Osteoblast (primary cell): ENCODE measurements around the gene RABIF. TPM values are rescaled to one million over a fixed set of nuclear protein-coding genes. Genes with fewer than 3 reads are reported as not detected.
"Not testable (repeated sequence)": the region's sequence is repeated elsewhere in the genome, so short reads cannot be mapped to it uniquely, and the experiment has no call there.

Source experiments
- DNase-seq: peaks from one replicate; pipeline ENCODE4 v3.0.0; 2011; ENCODE audit warnings: low spot score, mixed read lengths; ENCODE audit not compliant: insufficient read length; ENCODE audit errors: missing footprints
- H2AFZ ChIP-seq: 2 replicates; pipeline ENCODE4 v1.6.0; 2011; ENCODE audit warnings: mild to moderate bottlenecking, low read length
- H3K27ac ChIP-seq: 2 replicates; pipeline ENCODE4 v1.5.1; 2011; ENCODE audit warnings: mild to moderate bottlenecking, low read depth, low read length, moderate library complexity
- H3K27me3 ChIP-seq: 2 replicates; pipeline ENCODE4 v1.6.0; 2012; ENCODE audit warnings: mild to moderate bottlenecking, control low read depth, inconsistent platforms, low read length, moderate library complexity; ENCODE audit not compliant: insufficient read depth
- H3K36me3 ChIP-seq: 2 replicates; pipeline ENCODE4 v1.5.1; 2011; ENCODE audit warnings: mild to moderate bottlenecking, low read length, control low read depth, moderate library complexity; ENCODE audit not compliant: insufficient read depth
- H3K4me1 ChIP-seq: 2 replicates; pipeline ENCODE4 v1.5.1; 2011; ENCODE audit warnings: mild to moderate bottlenecking, low read length, control low read depth, moderate library complexity; ENCODE audit not compliant: insufficient read depth
- H3K4me2 ChIP-seq: 2 replicates; pipeline ENCODE4 v1.6.0; 2011; ENCODE audit warnings: mild to moderate bottlenecking, low read length; ENCODE audit not compliant: insufficient read depth
- H3K4me3 ChIP-seq: fragments of 200-600 bp; sonication (generic); 3 replicates; pipeline ENCODE4 v1.5.1; 2012; ENCODE audit warnings: mild to moderate bottlenecking, low read length, inconsistent platforms; ENCODE audit not compliant: insufficient read depth
- H3K79me2 ChIP-seq: 2 replicates; pipeline ENCODE4 v1.6.0; 2012; ENCODE audit warnings: mild to moderate bottlenecking, low read length, control low read depth, inconsistent platforms; ENCODE audit not compliant: insufficient read depth
- H3K9me3 ChIP-seq: 2 replicates; pipeline ENCODE4 v1.5.1; 2011; ENCODE audit warnings: low read depth, low read length, control low read depth
- H4K20me1 ChIP-seq: 2 replicates; pipeline ENCODE4 v1.6.0; 2012; ENCODE audit warnings: mild to moderate bottlenecking, low read length, control low read depth; ENCODE audit not compliant: insufficient read depth
- CTCF ChIP-seq: IDR thresholded peaks from 2 replicates; pipeline ENCODE4 v1.5.1; 2011; ENCODE audit warnings: mild to moderate bottlenecking, low read depth, low read length, moderate library complexity; ENCODE audit errors: extremely low read depth
- total RNA-seq: library from RNA; depleted of rRNA; stranded (reverse); fragments of >200 nt; gene quantifications from 2 replicates; pipeline ENCODE4 v1.2.3, GENCODE V29; 2012

RABIF gene
- total RNA-seq: 7.2 and 8.0 TPM in 2 replicates

- no peak for TF ChIP-seq CTCF
- peaks cover 31% of the 10 kb centered on the region for H3K36me3 ChIP-seq
- peaks cover 33% of the 10 kb centered on the region for H3K79me2 ChIP-seq
- no peaks in the 10 kb centered on the region for H3K27me3 ChIP-seq
- peak within 1 kb of the TSS; percentile 82 for H2AFZ ChIP-seq
- no peaks in the 10 kb centered on the region for H3K9me3 ChIP-seq
- peaks cover 9% of the 10 kb centered on the region for H3K4me1 ChIP-seq
- peak within 1 kb of the TSS; percentile 74 for H3K4me2 ChIP-seq
- peak within 1 kb of the TSS; percentile 75 for H3K4me3 ChIP-seq
- peaks cover 8% of the 10 kb centered on the region for H4K20me1 ChIP-seq
- DNase-seq: peak; percentile 99
- H3K27ac ChIP-seq: peak within 1 kb of the TSS; percentile 13
Observed at GRCh38 chr1:202888531-202889360, at the start of gene RABIF. Gene RABIF (minus strand): TSS chr1:202889149. CDS start chr1:202889098, 51 bp downstream.

- Histone ChIP-seq H3K27me3 (no peaks in the 10 kb centered on the region), H2AFZ (no peak overlapping the region), H3K4me3 (no peak overlapping the region), H4K20me1 (no peaks in the 10 kb centered on the region), H3K9me3 (no peaks in the 10 kb centered on the region), H3K4me2 (no peak overlapping the region), H3K4me1 (no peaks in the 10 kb centered on the region), H3K27ac (no peak overlapping the region), H3K79me2 (no peaks in the 10 kb centered on the region), H3K36me3 (peaks cover 32% of the 10 kb centered on the region)
- TF ChIP-seq CTCF: no peak
- no peak for DNase-seq
Observed at GRCh38 chr1:202938287-202938925, 49.5 kb upstream of the RABIF start.

GRCh38 chr1:202936409-202936808 lies 47.5 kb upstream of the RABIF start:
- H4K20me1 ChIP-seq: not testable (repeated sequence)

GRCh38 chr1:202935844-202936243 lies 46.9 kb upstream of the RABIF start:
- no peaks in the 10 kb centered on the region for H3K4me1 ChIP-seq
- no peaks in the 10 kb centered on the region for H3K27me3 ChIP-seq
- no peaks in the 10 kb centered on the region for H3K9me3 ChIP-seq
- no peak overlapping the region for H3K4me2 ChIP-seq
- H2AFZ ChIP-seq: no peak overlapping the region
- H3K27ac ChIP-seq: no peak overlapping the region
- no peak for TF ChIP-seq CTCF
- no peak for DNase-seq
- H3K36me3 ChIP-seq: peaks cover 7% of the 10 kb centered on the region
- H3K4me3 ChIP-seq: no peak overlapping the region
- H3K79me2 ChIP-seq: no peaks in the 10 kb centered on the region
- no peaks in the 10 kb centered on the region for H4K20me1 ChIP-seq

More at GRCh38 chr1:202936409-202936808, 47.5 kb upstream of the RABIF start:
- not testable (repeated sequence) for H3K27ac ChIP-seq, H3K79me2 ChIP-seq, DNase-seq, H2AFZ ChIP-seq, H3K27me3 ChIP-seq, H3K4me3 ChIP-seq, H3K4me2 ChIP-seq, H3K9me3 ChIP-seq, H3K4me1 ChIP-seq
- H3K36me3 ChIP-seq: peaks cover 12% of the 10 kb centered on the region
